Mucosa of stomach (tissue), 1 donor: ENCODE results near the gene ZNF2.
"Not testable (repeated sequence)": the region's sequence is repeated elsewhere in the genome, so short reads cannot be mapped to it uniquely, and the experiment has no call there.

ENCODE experiments used
- H3K27me3 ChIP-seq: one replicate; pipeline ENCODE4 v1.7.0; 2013; ENCODE audit warnings: mild to moderate bottlenecking, low read length; ENCODE audit not compliant: control insufficient read depth, insufficient read depth
- H3K36me3 ChIP-seq: one replicate; pipeline ENCODE4 v1.7.0; 2013; ENCODE audit warnings: low read length; ENCODE audit not compliant: control insufficient read depth, insufficient read depth
- H3K4me1 ChIP-seq: one replicate; pipeline ENCODE4 v1.7.0; 2013; ENCODE audit warnings: mild to moderate bottlenecking, low read length; ENCODE audit not compliant: control insufficient read depth, insufficient read depth
- H3K4me3 ChIP-seq: one replicate; pipeline ENCODE4 v1.7.0; 2013; ENCODE audit warnings: low read length
- H3K9ac ChIP-seq: one replicate; pipeline ENCODE4 v1.7.0; 2013; ENCODE audit warnings: mild to moderate bottlenecking, low read length, moderate library complexity
- H3K9me3 ChIP-seq: one replicate; pipeline ENCODE4 v1.7.0; 2013; ENCODE audit warnings: mild to moderate bottlenecking, low read length, moderate library complexity; ENCODE audit not compliant: control insufficient read depth
- donor health status: Pancreatic carcinoma.

The ZNF2 gene

GRCh38 chr2:95166065-95166763 is 605 bp downstream of the ZNF2 start:
- Histone ChIP-seq H3K9me3 (no peaks in the 10 kb centered on the region), H3K27me3 (no peaks in the 10 kb centered on the region), H3K4me3 (peak overlapping the region; percentile 96), H3K4me1 (peaks cover 11% of the 10 kb centered on the region), H3K9ac (peak overlapping the region; percentile 92), H3K36me3 (no peaks in the 10 kb centered on the region)

DNA sequence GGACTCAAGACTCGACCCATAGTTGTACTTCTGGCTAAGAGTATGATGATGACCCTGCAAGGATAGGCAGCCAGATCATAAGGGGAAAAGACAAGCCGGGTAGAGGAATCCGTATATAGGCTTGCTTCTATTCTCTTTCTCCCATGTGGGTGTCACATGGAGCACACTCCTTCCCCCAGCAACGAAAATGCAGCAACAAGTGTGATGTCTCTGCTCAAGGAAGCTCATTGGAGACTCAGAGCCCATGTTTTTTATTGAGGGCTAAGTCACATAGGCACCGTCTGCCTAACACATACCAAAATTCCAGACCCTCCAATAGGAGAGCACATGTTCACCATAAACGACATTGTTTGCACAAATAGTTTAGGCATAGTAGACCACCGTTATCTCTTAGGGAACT is 6.3 kb downstream of the ZNF2 start:
- Histone ChIP-seq H3K36me3 (no peaks in the 10 kb centered on the region), H3K4me3 (no peak overlapping the region), H3K27me3 (no peaks in the 10 kb centered on the region), H3K4me1 (no peaks in the 10 kb centered on the region), H3K9me3 (no peaks in the 10 kb centered on the region), H3K9ac (no peak overlapping the region)

- H3K9ac ChIP-seq = no peak overlapping the region
- no peak overlapping the region for H3K4me3 ChIP-seq
- no peaks in the 10 kb centered on the region for H3K27me3 ChIP-seq
- no peaks in the 10 kb centered on the region for H3K36me3 ChIP-seq
- no peaks in the 10 kb centered on the region for H3K9me3 ChIP-seq
- no peaks in the 10 kb centered on the region for H3K4me1 ChIP-seq
Observed at GRCh38 chr2:95174031-95174542, 8.5 kb downstream of the ZNF2 start.

DNA sequence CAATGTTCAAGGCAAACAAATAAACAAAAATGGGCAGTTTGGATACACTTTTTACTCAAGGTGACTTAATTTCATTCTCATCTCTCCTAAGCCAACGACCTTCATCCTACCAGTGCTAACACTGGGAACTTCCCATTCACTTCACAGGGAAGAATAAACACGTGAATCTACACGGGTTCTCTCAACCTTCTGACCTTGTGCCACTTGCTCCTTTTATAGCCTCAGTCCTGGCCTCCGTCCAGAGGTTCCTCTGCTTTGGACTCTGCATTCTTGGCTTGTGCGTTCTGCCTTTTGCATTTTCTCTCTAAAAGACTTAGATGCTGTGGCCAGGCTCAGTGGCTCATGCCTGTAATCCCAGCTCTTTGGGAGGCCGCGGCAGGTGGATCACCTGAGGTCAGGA is 13.8 kb downstream of the ZNF2 start:
- Histone ChIP-seq H3K4me3 (no peak overlapping the region), H3K9me3 (no peaks in the 10 kb centered on the region), H3K36me3 (peaks cover 12% of the 10 kb centered on the region), H3K4me1 (no peaks in the 10 kb centered on the region), H3K9ac (no peak overlapping the region), H3K27me3 (no peaks in the 10 kb centered on the region)

- Histone ChIP-seq H3K36me3 (peaks cover 12% of the 10 kb centered on the region), H3K4me3 (no peak overlapping the region), H3K27me3 (no peaks in the 10 kb centered on the region), H3K9me3 (no peaks in the 10 kb centered on the region), H3K9ac (no peak overlapping the region), H3K4me1 (no peaks in the 10 kb centered on the region)
Observed at GRCh38 chr2:95181774-95182173, 16.2 kb downstream of the ZNF2 start.

DNA sequence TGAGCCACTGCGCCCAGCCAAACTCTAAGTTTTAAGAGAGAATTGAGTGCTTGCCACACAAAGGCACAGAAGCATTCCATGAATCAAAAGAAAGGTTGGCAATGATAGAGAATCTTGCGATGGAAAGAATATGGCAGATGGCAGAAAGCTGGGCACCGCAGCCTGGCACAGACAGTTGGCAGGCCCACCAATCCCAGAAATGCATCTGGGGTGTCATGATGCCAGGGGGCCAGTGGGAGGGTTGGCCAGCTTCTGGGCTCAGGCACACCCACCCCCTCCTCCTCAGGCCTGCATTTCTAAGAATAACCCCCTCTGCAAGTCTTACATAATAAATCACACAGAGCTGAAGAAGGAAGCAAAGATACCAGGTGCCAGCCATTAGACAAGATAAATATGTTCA is 19.6 kb downstream of the ZNF2 start:
- Histone ChIP-seq H3K9me3 (no peaks in the 10 kb centered on the region), H3K27me3 (no peaks in the 10 kb centered on the region), H3K36me3 (peaks cover 12% of the 10 kb centered on the region), H3K4me1 (no peaks in the 10 kb centered on the region), H3K4me3 (no peak overlapping the region), H3K9ac (no peak overlapping the region)

DNA sequence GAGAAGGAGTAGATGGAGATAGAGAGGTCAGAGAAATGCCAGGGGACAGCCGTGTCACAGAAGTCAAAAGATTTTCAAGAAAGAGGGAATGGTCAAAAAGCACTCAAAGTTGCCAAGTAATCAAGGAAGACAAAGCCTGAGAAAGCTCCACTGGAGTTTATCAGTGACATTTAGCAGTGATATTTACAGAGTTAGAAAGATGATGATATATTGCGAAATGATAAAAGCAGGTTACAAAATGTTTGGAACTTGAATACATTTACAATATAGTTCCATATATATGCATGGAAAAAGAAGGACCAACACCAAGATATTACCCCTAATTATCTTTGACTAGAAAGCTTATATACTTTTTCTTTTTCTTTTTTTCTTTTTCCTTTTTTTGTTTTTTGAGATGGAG is 20.4 kb downstream of the ZNF2 start:
- H3K4me1 ChIP-seq = no peaks in the 10 kb centered on the region
- H3K27me3 ChIP-seq = no peaks in the 10 kb centered on the region
- H3K4me3 ChIP-seq = no peak overlapping the region
- no peaks in the 10 kb centered on the region for H3K9me3 ChIP-seq
- no peak overlapping the region for H3K9ac ChIP-seq
- peaks cover 8% of the 10 kb centered on the region for H3K36me3 ChIP-seq

DNA sequence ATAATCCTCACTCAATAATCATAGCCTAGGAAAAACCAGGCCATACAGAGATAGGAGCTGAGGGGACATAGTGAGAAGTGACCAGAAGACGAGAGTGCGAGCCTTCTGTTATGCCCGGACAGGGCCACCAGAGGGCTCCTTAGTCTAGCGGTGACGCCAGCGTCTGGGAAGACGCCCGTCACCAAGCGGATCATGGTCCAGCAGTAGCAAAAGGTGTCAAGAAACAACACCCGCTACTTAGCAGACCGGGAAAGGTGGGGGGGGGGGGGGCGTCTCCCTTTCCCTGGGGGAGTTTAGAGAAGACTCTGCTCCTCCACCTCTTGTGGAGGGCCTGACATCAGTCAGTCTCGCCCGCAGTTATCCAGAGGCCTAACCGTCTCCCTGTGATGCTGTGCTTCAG is 27.3 kb downstream of the ZNF2 start:
- H3K4me3 ChIP-seq, H3K9ac ChIP-seq, H3K4me1 ChIP-seq, H3K36me3 ChIP-seq, H3K9me3 ChIP-seq, H3K27me3 ChIP-seq: not testable (repeated sequence)

DNA sequence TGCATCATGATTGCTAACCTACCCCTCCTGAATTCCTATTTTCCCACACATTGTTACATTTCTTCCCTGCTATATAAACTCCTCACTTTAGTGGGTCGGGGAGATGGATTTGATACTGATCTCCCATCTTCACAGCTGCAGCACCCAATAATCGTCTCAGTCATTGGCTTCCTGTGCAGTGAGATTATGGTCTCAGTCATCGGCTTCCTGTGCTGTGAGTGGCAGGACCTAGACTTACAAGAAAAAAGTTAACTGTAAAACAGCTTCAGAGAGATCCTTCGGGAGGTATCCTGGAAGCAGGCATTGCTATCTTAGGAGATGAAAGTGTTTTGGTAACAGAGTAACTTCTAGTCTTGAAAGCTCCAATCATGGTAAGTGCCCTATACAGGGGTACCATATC is 38.3 kb downstream of the ZNF2 start:
- Histone ChIP-seq H3K27me3 (no peaks in the 10 kb centered on the region), H3K9ac (no peak overlapping the region), H3K36me3 (no peaks in the 10 kb centered on the region), H3K9me3 (no peaks in the 10 kb centered on the region), H3K4me3 (no peak overlapping the region), H3K4me1 (peaks cover 4% of the 10 kb centered on the region)

DNA sequence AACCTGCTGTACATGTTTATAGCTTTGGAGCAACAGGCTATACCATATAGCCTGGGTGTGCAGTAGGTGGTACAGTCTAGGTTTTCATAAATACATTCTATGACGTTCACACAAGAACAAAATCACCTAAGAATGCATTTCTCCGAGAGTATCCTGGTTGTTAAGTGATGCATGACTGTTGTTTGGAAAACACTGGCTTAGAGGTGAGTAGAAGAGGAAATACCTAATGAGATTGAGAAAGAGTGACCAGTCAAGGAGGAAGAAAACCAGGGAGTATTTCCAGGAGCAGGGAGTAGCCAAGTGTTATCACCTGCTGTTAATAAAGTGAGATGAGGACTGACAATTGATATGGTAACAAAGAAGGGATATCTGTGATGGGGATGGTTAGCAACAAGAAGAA is 38.8 kb downstream of the ZNF2 start:
- Histone ChIP-seq H3K9me3 (no peaks in the 10 kb centered on the region), H3K27me3 (no peaks in the 10 kb centered on the region), H3K9ac (no peak overlapping the region), H3K36me3 (no peaks in the 10 kb centered on the region), H3K4me1 (peaks cover 4% of the 10 kb centered on the region), H3K4me3 (no peak overlapping the region)

GRCh38 chr2:95206096-95206495 is 40.5 kb downstream of the ZNF2 start:
- Histone ChIP-seq H3K27me3 (no peaks in the 10 kb centered on the region), H3K4me1 (peaks cover 4% of the 10 kb centered on the region), H3K9me3 (no peaks in the 10 kb centered on the region), H3K36me3 (no peaks in the 10 kb centered on the region), H3K4me3 (no peak overlapping the region), H3K9ac (no peak overlapping the region)

GRCh38 chr2:95207111-95207961 is 41.7 kb downstream of the ZNF2 start, which contains the start of gene ZNF892:
ZNF892 (plus strand) TSS chr2:95207521; CDS start chr2:95207816, 295 bp downstream.
- H3K4me3 ChIP-seq = peak within 1 kb of the TSS; percentile 38
- peaks cover 4% of the 10 kb centered on the region for H3K4me1 ChIP-seq
- no peaks in the 10 kb centered on the region for H3K36me3 ChIP-seq
- peak within 1 kb of the TSS; percentile 61 for H3K9ac ChIP-seq
- no peaks in the 10 kb centered on the region for H3K9me3 ChIP-seq
- no peaks in the 10 kb centered on the region for H3K27me3 ChIP-seq
